Measurements from ENCODE around the gene FLYWCH2.

DNA sequence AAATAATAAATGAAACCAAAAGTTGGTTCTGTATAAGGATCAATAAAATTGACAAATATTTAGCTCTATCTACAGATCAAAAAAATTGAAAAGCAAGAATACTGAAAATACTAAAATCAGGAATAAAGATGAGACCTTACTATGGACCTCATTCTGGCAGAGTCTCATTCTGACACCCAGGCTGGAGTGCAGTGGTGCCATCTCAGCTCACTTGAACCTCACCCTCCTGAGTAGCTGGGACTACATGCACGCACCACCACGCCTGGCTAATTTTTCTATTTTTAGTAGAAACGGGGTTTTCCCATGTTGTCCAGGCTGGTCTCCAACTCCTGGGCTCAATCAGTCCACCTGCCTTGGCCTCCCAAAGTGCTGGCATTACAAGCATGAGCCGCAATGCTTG is 59.0 kb downstream of the FLYWCH2 start:
- TF ChIP-seq, protein P1, sequence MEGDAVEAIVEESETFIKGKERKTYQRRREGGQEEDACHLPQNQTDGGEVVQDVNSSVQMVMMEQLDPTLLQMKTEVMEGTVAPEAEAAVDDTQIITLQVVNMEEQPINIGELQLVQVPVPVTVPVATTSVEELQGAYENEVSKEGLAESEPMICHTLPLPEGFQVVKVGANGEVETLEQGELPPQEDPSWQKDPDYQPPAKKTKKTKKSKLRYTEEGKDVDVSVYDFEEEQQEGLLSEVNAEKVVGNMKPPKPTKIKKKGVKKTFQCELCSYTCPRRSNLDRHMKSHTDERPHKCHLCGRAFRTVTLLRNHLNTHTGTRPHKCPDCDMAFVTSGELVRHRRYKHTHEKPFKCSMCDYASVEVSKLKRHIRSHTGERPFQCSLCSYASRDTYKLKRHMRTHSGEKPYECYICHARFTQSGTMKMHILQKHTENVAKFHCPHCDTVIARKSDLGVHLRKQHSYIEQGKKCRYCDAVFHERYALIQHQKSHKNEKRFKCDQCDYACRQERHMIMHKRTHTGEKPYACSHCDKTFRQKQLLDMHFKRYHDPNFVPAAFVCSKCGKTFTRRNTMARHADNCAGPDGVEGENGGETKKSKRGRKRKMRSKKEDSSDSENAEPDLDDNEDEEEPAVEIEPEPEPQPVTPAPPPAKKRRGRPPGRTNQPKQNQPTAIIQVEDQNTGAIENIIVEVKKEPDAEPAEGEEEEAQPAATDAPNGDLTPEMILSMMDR (IDR thresholded peaks at IDR 0.05) = no peak
- TF ChIP-seq POLR2A (IDR thresholded peaks at IDR 0.05) = no peak
